Neuronal stem cell (in vitro differentiated cells): ENCODE data around the gene TBC1D7.

Experiments
- DNase-seq: peaks from one replicate; pipeline ENCODE4 v3.0.0-alpha.2; 2013; ENCODE audit warnings: low spot score
- H2AFZ ChIP-seq: one replicate; pipeline ENCODE4 v1.6.1; 2013; ENCODE audit warnings: mild to moderate bottlenecking, low read length, inconsistent platforms
- H2AK5ac ChIP-seq: 2 replicates; pipeline ENCODE4 v1.6.1; 2013; ENCODE audit warnings: low read depth, mild to moderate bottlenecking, inconsistent platforms, low read length, moderate library complexity, mixed read lengths
- H2BK120ac ChIP-seq: 2 replicates; pipeline ENCODE4 v1.6.1; 2013; ENCODE audit warnings: low read depth, mild to moderate bottlenecking, inconsistent platforms, low read length, moderate library complexity, mixed read lengths
- H2BK12ac ChIP-seq: one replicate; pipeline ENCODE4 v1.6.1; 2013; ENCODE audit warnings: low read length, inconsistent platforms
- H2BK15ac ChIP-seq: 2 replicates; pipeline ENCODE4 v1.6.1; 2013; ENCODE audit warnings: mild to moderate bottlenecking, low read length, inconsistent platforms, mixed read lengths
- H2BK5ac ChIP-seq: one replicate; pipeline ENCODE4 v1.6.1; 2013; ENCODE audit warnings: inconsistent platforms, mild to moderate bottlenecking, low read length, moderate library complexity
- H3K14ac ChIP-seq: one replicate; pipeline ENCODE4 v1.6.1; 2013; ENCODE audit warnings: low read length, inconsistent platforms
- H3K18ac ChIP-seq: 2 replicates; pipeline ENCODE4 v1.6.1; 2013; ENCODE audit warnings: low read length, inconsistent platforms
- H3K23ac ChIP-seq: 2 replicates; pipeline ENCODE4 v1.6.1; 2013; ENCODE audit warnings: low read depth, mild to moderate bottlenecking, mixed read lengths, low read length, inconsistent platforms; ENCODE audit not compliant: poor library complexity
- H3K27ac ChIP-seq: replicated peaks from 3 replicates; pipeline ENCODE4 v1.5.1; 2013; ENCODE audit warnings: low read length, inconsistent platforms
- H3K27me3 ChIP-seq, 3 experiments: 2 replicates each; pipeline ENCODE4 v1.6.1; 2013; ENCODE audit warnings: low read length in 3 of 3, mild to moderate bottlenecking in 2 of 3, inconsistent platforms in 1 of 3, low read depth in 1 of 3, mixed read lengths in 1 of 3, moderate library complexity in 1 of 3; ENCODE audit not compliant: control insufficient read depth in 3 of 3, insufficient read depth in 3 of 3
- H3K36me3 ChIP-seq, 2 donors: replicated peaks in 1 of 2; 2 replicates each; pipeline ENCODE4 v1.6.1; 2013; ENCODE audit warnings: low read length in 2 of 2; ENCODE audit not compliant: control insufficient read depth in 2 of 2, insufficient read depth in 2 of 2
- H3K4ac ChIP-seq: 2 replicates; pipeline ENCODE4 v1.6.1; 2013; ENCODE audit warnings: inconsistent platforms, mild to moderate bottlenecking, low read length, moderate library complexity
- H3K4me1 ChIP-seq, 2 donors: 1 replicate in 1 of 2; 2 replicates in 1 of 2; pipeline ENCODE4 v1.6.1; 2013; ENCODE audit warnings: low read length in 2 of 2, low read depth in 1 of 2; ENCODE audit not compliant: control insufficient read depth in 2 of 2, insufficient read depth in 1 of 2
- H3K4me2 ChIP-seq: one replicate; pipeline ENCODE4 v1.6.1; 2013; ENCODE audit warnings: mild to moderate bottlenecking, low read length, inconsistent platforms; ENCODE audit not compliant: insufficient read depth, poor library complexity, severe bottlenecking
- H3K4me3 ChIP-seq, 2 donors: 2 replicates each; pipeline ENCODE4 v1.5.1; 2013; ENCODE audit warnings: low read length in 2 of 2, mild to moderate bottlenecking in 2 of 2, inconsistent platforms in 1 of 2, moderate library complexity in 1 of 2
- H3K79me1 ChIP-seq: one replicate; pipeline ENCODE4 v1.6.1; 2013; ENCODE audit warnings: low read depth, mild to moderate bottlenecking, inconsistent platforms, low read length, moderate library complexity
- H3K9ac ChIP-seq: one replicate; pipeline ENCODE4 v1.6.1; 2013; ENCODE audit warnings: mild to moderate bottlenecking, low read depth, low read length, inconsistent platforms; ENCODE audit not compliant: poor library complexity
- H3K9me3 ChIP-seq, 2 donors: replicated peaks in 1 of 2; 2 replicates each; pipeline versions ENCODE3 to v1.6.1; 2013; ENCODE audit warnings: low read length in 2 of 2, mild to moderate bottlenecking in 2 of 2, inconsistent platforms in 1 of 2, low read depth in 1 of 2, mixed read lengths in 1 of 2, moderate library complexity in 1 of 2; ENCODE audit not compliant: control insufficient read depth in 2 of 2, insufficient read depth in 1 of 2
- H4K8ac ChIP-seq: one replicate; pipeline ENCODE4 v1.6.1; 2013; ENCODE audit warnings: low read depth, mild to moderate bottlenecking, inconsistent platforms, low read length, moderate library complexity
- H4K91ac ChIP-seq: one replicate; pipeline ENCODE4 v1.6.1; 2013; ENCODE audit warnings: low read length, low read depth, mild to moderate bottlenecking, inconsistent platforms; ENCODE audit not compliant: poor library complexity
- WGBS, 2 donors: extraction: QIAGEN DNeasy Blood & Tissue Kit; methylation state at CpG; one replicate each; pipeline ENCODE4 v1.1.7; 2013; ENCODE audit warnings: missing lambda C conversion rate in 2 of 2, mixed read lengths in 1 of 2; ENCODE audit not compliant: insufficient read length in 2 of 2, insufficient replicate concordance in 1 of 2; ENCODE audit errors: extremely low coverage in 2 of 2; 5-methylcytosine and 5-hydroxymethylcytosine counted together

TBC1D7 gene

GRCh38 chr6:13318821-13319220 is 9.5 kb downstream of the TBC1D7 start:
- Histone ChIP-seq H3K79me1 (no peaks in the 10 kb centered on the region), H3K27me3 (no peaks in the 10 kb centered on the region), H3K9ac (no peak overlapping the region), H3K14ac (no peak overlapping the region), H3K9me3 (no peaks in the 10 kb centered on the region), H4K8ac (no peak overlapping the region), H3K36me3 (peaks cover 37 to 98% of the 10 kb centered on the region in 2 donors), H3K4me1 (no peaks in the 10 kb centered on the region), H2AK5ac (no peak overlapping the region), H3K4me2 (no peak overlapping the region), H3K27ac (no peak overlapping the region), H3K4ac (no peak overlapping the region), H3K4me3 (no peak overlapping the region), H2BK15ac (no peak overlapping the region), H3K23ac (no peak overlapping the region), H3K18ac (no peak overlapping the region), H4K91ac (no peak overlapping the region), H2BK5ac (no peak overlapping the region), H2BK12ac (no peak overlapping the region), H2BK120ac (no peak overlapping the region), H2AFZ (no peak overlapping the region)
- no CpG with 5 or more reads among the region's 2 CpGs for WGBS, 2 donors
- DNase-seq = no peak

- H3K27me3 ChIP-seq = no peaks in the 10 kb centered on the region
- H3K27ac ChIP-seq = no peak overlapping the region
- no peak overlapping the region for H3K4me3 ChIP-seq
- no peak overlapping the region for H3K14ac ChIP-seq
- no peak overlapping the region for H2BK12ac ChIP-seq
- no peak for DNase-seq
- no peak overlapping the region for H2AK5ac ChIP-seq
- no peaks in the 10 kb centered on the region for H3K9me3 ChIP-seq
- H3K36me3 ChIP-seq = peaks cover 36 to 97% of the 10 kb centered on the region in 2 donors
- H3K23ac ChIP-seq = no peak overlapping the region
- H2AFZ ChIP-seq = no peak overlapping the region
- no peak overlapping the region for H4K8ac ChIP-seq
- no peaks in the 10 kb centered on the region for H3K4me1 ChIP-seq
- H3K4ac ChIP-seq = no peak overlapping the region
- no peak overlapping the region for H2BK5ac ChIP-seq
- no peak overlapping the region for H2BK120ac ChIP-seq
- H3K18ac ChIP-seq = no peak overlapping the region
- WGBS, 2 donors = no CpG with 5 or more reads among the region's 5 CpGs
- no peak overlapping the region for H2BK15ac ChIP-seq
- no peaks in the 10 kb centered on the region for H3K79me1 ChIP-seq
- no peak overlapping the region for H3K9ac ChIP-seq
- no peak overlapping the region for H4K91ac ChIP-seq
- H3K4me2 ChIP-seq = no peak overlapping the region
These were observed 12.4 kb downstream of the TBC1D7 start for GRCh38 chr6:13315896-13316295.

GRCh38 chr6:13314806-13315205 is 13.5 kb downstream of the TBC1D7 start:
- no peak overlapping the region for H3K18ac ChIP-seq

GRCh38 chr6:13311155-13311554 is 17.2 kb downstream of the TBC1D7 start:
- Histone ChIP-seq H3K4me3 (no peak overlapping the region), H3K79me1 (peaks cover 1% of the 10 kb centered on the region), H3K4me1 (no peaks in the 10 kb centered on the region), H3K23ac (no peak overlapping the region), H2BK12ac (no peak overlapping the region), H2BK120ac (no peak overlapping the region), H3K18ac (no peak overlapping the region), H3K27me3 (no peaks in the 10 kb centered on the region), H4K91ac (no peak overlapping the region), H3K9ac (no peak overlapping the region), H3K27ac (no peak overlapping the region), H2AK5ac (no peak overlapping the region), H3K4me2 (no peak overlapping the region), H4K8ac (no peak overlapping the region), H2AFZ (no peak overlapping the region), H3K36me3 (peaks cover 21 to 94% of the 10 kb centered on the region in 2 donors), H2BK5ac (no peak overlapping the region), H3K9me3 (no peaks in the 10 kb centered on the region), H3K14ac (no peak overlapping the region), H2BK15ac (no peak overlapping the region), H3K4ac (no peak overlapping the region)
- no peak for DNase-seq
- WGBS, 2 donors = no CpG with 5 or more reads among the region's 1 CpG

More at GRCh38 chr6:13314806-13315205, 13.5 kb downstream of the TBC1D7 start:
- Histone ChIP-seq H3K23ac (no peak overlapping the region), H2BK120ac (no peak overlapping the region), H3K4me2 (no peak overlapping the region), H2AK5ac (no peak overlapping the region), H2AFZ (no peak overlapping the region), H4K91ac (no peak overlapping the region), H3K4me3 (no peak overlapping the region), H3K27me3 (no peaks in the 10 kb centered on the region), H3K9ac (no peak overlapping the region), H3K4ac (no peak overlapping the region), H3K4me1 (no peaks in the 10 kb centered on the region), H3K79me1 (no peaks in the 10 kb centered on the region), H3K36me3 (peaks cover 28 to 94% of the 10 kb centered on the region in 2 donors), H2BK15ac (no peak overlapping the region), H2BK5ac (no peak overlapping the region), H2BK12ac (no peak overlapping the region), H3K14ac (no peak overlapping the region), H3K9me3 (no peaks in the 10 kb centered on the region), H4K8ac (no peak overlapping the region), H3K27ac (no peak overlapping the region)
- no peak for DNase-seq
